ENCODE measurements around the gene KCNQ4. TPM values are rescaled to one million over a fixed set of nuclear protein-coding genes. Genes with fewer than 3 reads are reported as not detected.

KCNQ4 gene
- total RNA-seq, 1 experiment from 2014 or later: 1.4 TPM

- H3K79me1 ChIP-seq (ENCODE audit: insufficient read depth, low read depth, low read length, poor library complexity, severe bottlenecking): no peaks in the 10 kb centered on the region
- no peak overlapping the region for H2AK5ac ChIP-seq (ENCODE audit: insufficient read length, low read length)
- H4K8ac ChIP-seq (replicated peaks; ENCODE audit: insufficient read length, low read depth, low read length): no peak overlapping the region
- TF ChIP-seq CTCF (conservative IDR thresholded peaks at IDR 0.05): no peak
- H2BK120ac ChIP-seq (ENCODE audit: low read depth, low read length, poor library complexity, severe bottlenecking): no peak overlapping the region
- no peak overlapping the region for H2BK15ac ChIP-seq (ENCODE audit: low read depth, low read length)
- no peaks in the 10 kb centered on the region for H3K9me3 Mint-ChIP-seq
- H2AFZ ChIP-seq (ENCODE audit: low read length): no peak overlapping the region
- no peaks in the 10 kb centered on the region for H3K79me2 ChIP-seq (ENCODE audit: insufficient read depth, low read length)
- no peaks in the 10 kb centered on the region for H3K27me3 Mint-ChIP-seq (ENCODE audit: low read depth)
- H3K4ac ChIP-seq (ENCODE audit: low read depth, low read length): no peak overlapping the region
- no peaks in the 10 kb centered on the region for H3K9me3 ChIP-seq (ENCODE audit: control insufficient read depth, low read depth, low read length)
- H3K36me3 Mint-ChIP-seq (ENCODE audit: insufficient read depth in 1 of 3, low read depth in 3 of 3): peaks cover 37 to 90% (median 80%) of the 10 kb centered on the region in 3 experiments; a peak in 6 of 7 replicates
- no CpG with 5 or more reads among the region's 4 CpGs for WGBS (ENCODE audit: extremely low coverage, insufficient read length, low lambda C conversion rate)
- DNase-seq: no peak
- H3K56ac ChIP-seq (ENCODE audit: insufficient read length, low read depth, low read length): no peak overlapping the region
- H2BK20ac ChIP-seq (ENCODE audit: low read depth, low read length, poor library complexity, severe bottlenecking): no peak overlapping the region
- H4K91ac ChIP-seq (ENCODE audit: insufficient read length, low read depth, low read length): no peak overlapping the region
- H3K4me3 Mint-ChIP-seq: no peak overlapping the region
- no peak overlapping the region for H3K23ac ChIP-seq (ENCODE audit: insufficient read length, low read depth, low read length)
- peaks cover 0 to 6% of the 10 kb centered on the region in 2 experiments; a peak in 1 of 4 replicates for H3K4me1 Mint-ChIP-seq
- no peaks in the 10 kb centered on the region for H3K27me3 ChIP-seq (ENCODE audit: insufficient read depth, low read length)
- H4K20me1 ChIP-seq (ENCODE audit: control insufficient read depth, insufficient read depth, insufficient read length): no peaks in the 10 kb centered on the region
- H3K9ac ChIP-seq (ENCODE audit: extremely low read depth, insufficient read length, low read length): no peak overlapping the region
- H3K14ac ChIP-seq (ENCODE audit: insufficient read depth, low read length): no peak overlapping the region
- H3K4me1 ChIP-seq (ENCODE audit: insufficient read depth, low read length): no peaks in the 10 kb centered on the region
- H2BK12ac ChIP-seq (ENCODE audit: insufficient read length, low read depth, low read length): no peak overlapping the region
- no peaks in the 10 kb centered on the region for H3K23me2 ChIP-seq (ENCODE audit: insufficient read length, low read depth, low read length, poor library complexity, severe bottlenecking)
- H2BK5ac ChIP-seq (ENCODE audit: insufficient read length, low read length): no peak overlapping the region
- H3K18ac ChIP-seq (ENCODE audit: insufficient read length, low read depth, low read length): no peak overlapping the region
- no peak overlapping the region for H3T11ph ChIP-seq (ENCODE audit: low read length)
- H4K5ac ChIP-seq (ENCODE audit: insufficient read length, low read depth, low read length): no peak overlapping the region
- H3K4me2 ChIP-seq (ENCODE audit: insufficient read depth, insufficient read length, low read length): no peak overlapping the region
- H3K27ac Mint-ChIP-seq: no peak overlapping the region
- no peak overlapping the region for H3K27ac ChIP-seq (ENCODE audit: insufficient read length, low read depth, low read length)
Measured at GRCh38 chr1:40766560-40766959, 17.0 kb upstream of the KCNQ4 start.
